ENCODE measurements around the gene HAPLN3.

Gene HAPLN3

GRCh38 chr15:88891540-88892254 lies 3.6 kb downstream of the HAPLN3 start:
- DNase-seq, result no peak

GRCh38 chr15:88890495-88890894 lies 4.8 kb downstream of the HAPLN3 start:
- DNase-seq, result peak; percentile 71

GRCh38 chr15:88888719-88889118 lies 6.6 kb downstream of the HAPLN3 start:
- DNase-seq, result no peak

GRCh38 chr15:88887068-88887580 lies 8.2 kb downstream of the HAPLN3 start:
- no peak for DNase-seq

- DNase-seq, result peak; percentile 71
Measured at GRCh38 chr15:88882785-88883184, 12.6 kb downstream of the HAPLN3 start.

- DNase-seq, result peak; percentile 82
Measured at GRCh38 chr15:88881775-88882174, 13.6 kb downstream of the HAPLN3 start.

GRCh38 chr15:88880944-88881740 lies 14.2 kb downstream of the HAPLN3 start:
- no peak for DNase-seq

- DNase-seq, result peak; percentile 66
Measured at GRCh38 chr15:88878720-88879184, 16.6 kb downstream of the HAPLN3 start.

GRCh38 chr15:88877906-88878305 lies 17.4 kb downstream of the HAPLN3 start:
- DNase-seq, result no peak

- no peak for DNase-seq
Measured at GRCh38 chr15:88877415-88877814, 17.9 kb downstream of the HAPLN3 start.

- DNase-seq, result peak; percentile 36
Measured at GRCh38 chr15:88876573-88876972, 18.8 kb downstream of the HAPLN3 start.

- DNase-seq, result no peak
Measured at GRCh38 chr15:88874684-88875083, 20.7 kb downstream of the HAPLN3 start.

- DNase-seq, result no peak
Measured at GRCh38 chr15:88874275-88874674, 21.1 kb downstream of the HAPLN3 start.

- no peak for DNase-seq
Measured at GRCh38 chr15:88873786-88874185, 21.6 kb downstream of the HAPLN3 start.

- DNase-seq, result no peak
Measured at GRCh38 chr15:88872706-88873105, 22.6 kb downstream of the HAPLN3 start.

- DNase-seq, result no peak
Measured at GRCh38 chr15:88872106-88872505, 23.2 kb downstream of the HAPLN3 start.

GRCh38 chr15:88871313-88871712 lies 24.0 kb downstream of the HAPLN3 start:
- DNase-seq, result no peak

- DNase-seq, result no peak
Measured at GRCh38 chr15:88866295-88866881, 29.0 kb downstream of the HAPLN3 start.

- no peak for DNase-seq
Measured at GRCh38 chr15:88865498-88866099, 29.7 kb downstream of the HAPLN3 start.

- DNase-seq, result no peak
Measured at GRCh38 chr15:88864861-88865497, 30.4 kb downstream of the HAPLN3 start.

GRCh38 chr15:88863412-88863811 lies 31.9 kb downstream of the HAPLN3 start:
- no peak for DNase-seq

- DNase-seq, result no peak
Measured at GRCh38 chr15:88860212-88860611, 35.1 kb downstream of the HAPLN3 start.

Data from fibroblast of skin of scalp (primary cell).